Lung (tissue), 12 donors: Measurements from ENCODE around the gene SATB1. TPM values are rescaled to one million over a fixed set of nuclear protein-coding genes. Genes with fewer than 3 reads are reported as not detected.

Experiments used
- ATAC-seq: fragments of 200-7000 bp; cut with Tn5 transposase; one replicate; pipeline ENCODE4 v1.9.1; 2020; ENCODE audit warnings: moderate number of reproducible peaks; ENCODE audit not compliant: insufficient read depth, low FRiP score
- DNase-seq, 3 donors: peaks; one replicate each; pipeline ENCODE4 v3.0.0-alpha.2; 2013 to 2017
- H3K27ac ChIP-seq, 2 donors: one replicate each; pipeline ENCODE4 v1.5.1; 2013; ENCODE audit warnings: mild to moderate bottlenecking in 2 of 2, moderate library complexity in 2 of 2, control low read depth in 1 of 2, inconsistent platforms in 1 of 2, low read depth in 1 of 2, low read length in 1 of 2
- H3K27me3 ChIP-seq, 3 donors: one replicate each; pipeline ENCODE4 v1.5.1; 2013; ENCODE audit warnings: low read length in 2 of 3; ENCODE audit not compliant: control insufficient read depth in 3 of 3, insufficient read depth in 3 of 3
- H3K36me3 ChIP-seq, 4 donors: one replicate each; pipeline ENCODE4 v1.5.1; 2013; ENCODE audit warnings: low read length in 4 of 4, mild to moderate bottlenecking in 1 of 4, moderate library complexity in 1 of 4; ENCODE audit not compliant: control insufficient read depth in 4 of 4, insufficient read depth in 4 of 4
- H3K4me1 ChIP-seq, 5 donors: one replicate each; pipeline ENCODE4 v1.5.1; 2013; ENCODE audit warnings: low read length in 5 of 5, mild to moderate bottlenecking in 2 of 5, moderate library complexity in 1 of 5; ENCODE audit not compliant: control insufficient read depth in 5 of 5, insufficient read depth in 5 of 5
- H3K4me3 ChIP-seq: one replicate; pipeline ENCODE4 v1.5.1; 2013; ENCODE audit warnings: mild to moderate bottlenecking, control low read depth, moderate library complexity
- H3K9ac ChIP-seq, 2 donors: one replicate each; pipeline ENCODE4 v1.5.1; 2013; ENCODE audit warnings: low read length in 2 of 2, control low read depth in 1 of 2; ENCODE audit not compliant: insufficient read depth in 1 of 2
- H3K9me3 ChIP-seq, 4 donors: one replicate each; pipeline ENCODE4 v1.5.1; 2013; ENCODE audit warnings: low read length in 3 of 4, mild to moderate bottlenecking in 1 of 4, moderate library complexity in 1 of 4; ENCODE audit not compliant: control insufficient read depth in 4 of 4, insufficient read depth in 3 of 4
- WGBS, 2 donors: extraction: QIAGEN DNeasy Blood & Tissue Kit; methylation state at CpG; one replicate each; pipeline ENCODE4 v1.1.7; 2013; 5-methylcytosine and 5-hydroxymethylcytosine counted together
- polyA plus RNA-seq, 2 donors: library from polyadenylated mRNA; stranded (reverse); fragments of 200-250 nt; gene quantifications; one replicate each; pipeline ENCODE4 v1.2.1, GENCODE V29; 2013
- total RNA-seq, 2 donors: library from RNA; depleted of rRNA in 1 of 2; stranded (reverse); fragments of >200 nt in 1 of 2; gene quantifications; one replicate each; pipeline ENCODE4 v1.2.1, GENCODE V29; 2014 to 2021
- TF ChIP-seq, protein P1 (sequence below): IDR thresholded peaks from 2 replicates; pipeline ENCODE4 v1.5.1; 2012; ENCODE audit warnings: mild to moderate bottlenecking; ENCODE audit errors: control extremely low read depth, extremely low read depth
- donor health status: control.
- donor health status: control.
- donor health status: Bipolar disorder and iron deficiency.
- donor health status: healthy.
- donor health status: DM: yes; HTN: yes; CAD: no.

Gene SATB1
- total and polyA plus RNA-seq, 4 donors = 11.4 to 116 (median 16.9) TPM

DNA sequence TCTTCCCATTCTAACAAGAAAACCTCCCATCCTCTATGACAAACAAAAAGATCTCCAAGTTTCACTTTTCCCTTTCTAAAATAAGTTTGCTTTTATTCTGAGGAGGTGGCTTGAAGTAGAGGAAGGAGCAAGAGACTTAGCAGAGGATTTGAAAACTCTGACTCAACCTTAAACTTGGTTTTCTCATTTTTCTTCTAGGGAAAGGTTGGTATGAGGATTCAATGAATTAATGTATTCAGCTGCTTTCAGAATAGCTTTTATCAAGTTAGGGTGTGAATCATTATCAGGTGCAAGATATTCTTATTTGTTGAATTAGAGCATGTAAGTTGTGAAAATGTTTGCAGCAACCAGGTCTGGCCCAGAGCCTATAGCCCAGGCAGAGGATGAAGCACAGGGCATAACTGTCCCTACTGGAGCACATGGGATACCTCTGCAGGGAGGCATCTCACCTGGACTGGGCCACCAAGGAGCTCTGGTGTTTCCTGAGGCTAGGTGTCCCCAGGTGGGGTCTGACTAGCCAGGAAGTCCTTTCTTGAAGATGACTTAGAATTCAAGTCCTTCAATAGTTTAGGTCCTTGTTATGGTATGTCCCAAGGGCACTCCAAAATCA lies 42.3 kb downstream of the SATB1 start:
- ATAC-seq (no peak), DNase-seq (no peak)
- no peak overlapping the region for H3K4me3 ChIP-seq
- peaks cover 0 to 7% (median 5%) of the 10 kb centered on the region in 4 donors for H3K36me3 ChIP-seq
- H3K4me1 ChIP-seq = peaks cover 0 to 3% (median 0%) of the 10 kb centered on the region in 5 donors
- H3K27me3 ChIP-seq = no peaks in the 10 kb centered on the region
- no peaks in the 10 kb centered on the region for H3K9me3 ChIP-seq
- TF ChIP-seq, protein P1, sequence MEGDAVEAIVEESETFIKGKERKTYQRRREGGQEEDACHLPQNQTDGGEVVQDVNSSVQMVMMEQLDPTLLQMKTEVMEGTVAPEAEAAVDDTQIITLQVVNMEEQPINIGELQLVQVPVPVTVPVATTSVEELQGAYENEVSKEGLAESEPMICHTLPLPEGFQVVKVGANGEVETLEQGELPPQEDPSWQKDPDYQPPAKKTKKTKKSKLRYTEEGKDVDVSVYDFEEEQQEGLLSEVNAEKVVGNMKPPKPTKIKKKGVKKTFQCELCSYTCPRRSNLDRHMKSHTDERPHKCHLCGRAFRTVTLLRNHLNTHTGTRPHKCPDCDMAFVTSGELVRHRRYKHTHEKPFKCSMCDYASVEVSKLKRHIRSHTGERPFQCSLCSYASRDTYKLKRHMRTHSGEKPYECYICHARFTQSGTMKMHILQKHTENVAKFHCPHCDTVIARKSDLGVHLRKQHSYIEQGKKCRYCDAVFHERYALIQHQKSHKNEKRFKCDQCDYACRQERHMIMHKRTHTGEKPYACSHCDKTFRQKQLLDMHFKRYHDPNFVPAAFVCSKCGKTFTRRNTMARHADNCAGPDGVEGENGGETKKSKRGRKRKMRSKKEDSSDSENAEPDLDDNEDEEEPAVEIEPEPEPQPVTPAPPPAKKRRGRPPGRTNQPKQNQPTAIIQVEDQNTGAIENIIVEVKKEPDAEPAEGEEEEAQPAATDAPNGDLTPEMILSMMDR = no peak
- H3K9ac ChIP-seq = no peak overlapping the region
- no peak overlapping the region for H3K27ac ChIP-seq

DNA sequence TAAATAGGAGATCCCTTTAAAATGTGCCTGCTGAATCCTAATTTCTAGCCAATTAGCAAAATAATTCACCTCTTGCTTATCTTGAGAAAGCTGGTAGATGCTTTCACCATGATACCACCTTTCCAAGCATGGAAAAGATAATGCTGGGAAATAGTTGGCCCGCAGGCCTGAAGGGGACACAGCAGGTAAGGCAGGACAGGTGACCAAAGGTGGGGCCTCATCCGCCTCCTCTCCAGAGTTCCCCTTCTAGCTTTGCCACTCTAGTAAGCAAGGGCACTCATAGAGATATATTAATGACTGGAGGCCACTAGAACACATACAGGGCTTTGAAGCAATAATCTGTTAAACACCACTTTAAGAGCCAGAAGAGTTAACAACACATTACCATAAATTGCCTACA lies 45.5 kb downstream of the SATB1 start:
- TF ChIP-seq, protein P1 = no peak
- Histone ChIP-seq H3K9me3 (no peaks in the 10 kb centered on the region), H3K27me3 (no peaks in the 10 kb centered on the region), H3K4me3 (no peak overlapping the region), H3K4me1 (peaks cover 0 to 3% (median 0%) of the 10 kb centered on the region in 5 donors), H3K27ac (no peak overlapping the region), H3K36me3 (peaks cover 0 to 3% (median 1%) of the 10 kb centered on the region in 4 donors), H3K9ac (no peak overlapping the region)
- DNase-seq (no peak), ATAC-seq (no peak)
- WGBS, 2 donors = 94 to 100% methylated on average over 2 of the region's 2 CpGs

DNA sequence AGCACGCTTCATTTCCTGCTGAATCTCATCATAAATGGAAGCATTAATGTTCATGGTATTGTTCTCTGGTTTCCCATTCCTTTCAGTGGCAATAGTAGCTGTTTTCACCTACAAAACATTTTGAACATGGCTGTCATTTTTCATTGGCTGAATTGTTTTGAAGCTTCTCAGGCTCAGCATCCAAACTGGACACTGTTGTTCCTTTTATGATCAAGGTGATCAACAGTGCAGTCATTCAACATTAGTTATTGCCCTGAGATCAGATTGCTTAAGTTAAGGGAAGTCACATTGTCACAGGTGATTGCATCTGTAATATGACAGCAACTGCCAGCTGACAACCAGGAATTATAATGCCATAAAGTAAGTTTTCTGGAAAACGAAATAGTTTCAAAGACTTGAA lies 46.9 kb downstream of the SATB1 start:
- TF ChIP-seq, protein P1 = no peak
- no peak for DNase-seq
- H3K9me3 ChIP-seq = no peaks in the 10 kb centered on the region
- H3K36me3 ChIP-seq = peaks cover 0 to 6% (median 4%) of the 10 kb centered on the region in 4 donors
- WGBS, 2 donors = 85 to 86% methylated on average over 2 of the region's 2 CpGs
- no peak overlapping the region for H3K4me3 ChIP-seq
- no peak for ATAC-seq
- no peak overlapping the region for H3K9ac ChIP-seq
- H3K27ac ChIP-seq = no peak overlapping the region
- H3K27me3 ChIP-seq = no peaks in the 10 kb centered on the region
- peaks cover 0 to 3% (median 0%) of the 10 kb centered on the region in 5 donors for H3K4me1 ChIP-seq

DNA sequence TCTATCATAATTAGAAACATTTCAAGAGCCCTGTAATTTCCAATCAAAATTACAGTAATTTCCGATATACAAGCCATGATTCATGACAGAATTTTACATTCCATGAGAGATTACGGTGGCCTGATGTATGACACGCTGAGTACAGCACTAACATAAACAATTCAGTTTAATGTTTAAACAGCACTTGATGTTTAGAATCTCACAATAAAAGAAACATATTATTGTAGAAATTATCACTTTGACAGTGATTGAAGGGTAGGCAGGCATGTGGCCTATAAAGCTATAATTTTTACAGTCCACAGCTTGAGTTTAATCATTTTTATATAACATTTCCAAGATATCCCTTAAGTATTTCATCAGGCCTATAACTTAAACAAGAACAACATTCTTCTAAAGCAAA lies 48.5 kb downstream of the SATB1 start:
- TF ChIP-seq, protein P1 = no peak

More for the DNA sequence above, 48.5 kb downstream of the SATB1 start:
- Histone ChIP-seq H3K4me1 (peaks cover 0 to 3% (median 0%) of the 10 kb centered on the region in 5 donors), H3K36me3 (peaks cover 0 to 10% (median 5%) of the 10 kb centered on the region in 4 donors), H3K4me3 (no peak overlapping the region), H3K27me3 (no peaks in the 10 kb centered on the region), H3K9ac (no peak overlapping the region), H3K9me3 (no peaks in the 10 kb centered on the region), H3K27ac (no peak overlapping the region)
- no peak for DNase-seq
- 92 to 93% methylated on average over 3 of the region's 3 CpGs for WGBS, 2 donors
- ATAC-seq = no peak
